GM19023 (cell line): ENCODE data around the gene GNAI3.

Source experiments
- ATAC-seq: cut with Tn5 transposase; IDR thresholded peaks from one replicate; pipeline ENCODE4 v1.9.1; 2021; ENCODE audit warnings: mild to moderate bottlenecking, moderate library complexity; ENCODE audit not compliant: unreplicated experiment

GNAI3 gene

GRCh38 chr1:109523706-109524105, 24.7 kb upstream of the GNAI3 start:
- ATAC-seq = no peak

- peak; percentile 72 for ATAC-seq
Measured at GRCh38 chr1:109527098-109527811, 21.2 kb upstream of the GNAI3 start.

GRCh38 chr1:109527846-109528695, 20.3 kb upstream of the GNAI3 start:
- no peak for ATAC-seq

DNA sequence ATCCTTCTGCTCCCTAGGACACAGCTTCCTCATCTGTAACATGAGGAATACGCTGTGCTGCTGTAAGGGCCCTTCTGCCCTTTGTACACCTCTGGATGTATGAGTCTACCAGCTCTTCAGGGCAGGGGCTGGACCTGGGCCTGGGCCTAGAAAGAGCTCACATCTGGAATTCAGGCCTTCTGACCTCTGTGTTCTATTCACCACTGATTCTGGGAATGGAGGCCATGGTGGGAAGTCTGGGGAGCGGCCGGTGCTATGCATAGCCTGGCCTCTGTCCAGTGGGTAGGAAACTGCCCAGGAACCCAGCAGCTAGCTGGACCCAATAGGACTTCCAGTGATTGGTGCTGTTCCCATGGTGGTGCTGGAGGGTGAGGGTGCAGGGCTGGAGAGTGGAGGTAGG, 19.7 kb upstream of the GNAI3 start:
- no peak for ATAC-seq

DNA sequence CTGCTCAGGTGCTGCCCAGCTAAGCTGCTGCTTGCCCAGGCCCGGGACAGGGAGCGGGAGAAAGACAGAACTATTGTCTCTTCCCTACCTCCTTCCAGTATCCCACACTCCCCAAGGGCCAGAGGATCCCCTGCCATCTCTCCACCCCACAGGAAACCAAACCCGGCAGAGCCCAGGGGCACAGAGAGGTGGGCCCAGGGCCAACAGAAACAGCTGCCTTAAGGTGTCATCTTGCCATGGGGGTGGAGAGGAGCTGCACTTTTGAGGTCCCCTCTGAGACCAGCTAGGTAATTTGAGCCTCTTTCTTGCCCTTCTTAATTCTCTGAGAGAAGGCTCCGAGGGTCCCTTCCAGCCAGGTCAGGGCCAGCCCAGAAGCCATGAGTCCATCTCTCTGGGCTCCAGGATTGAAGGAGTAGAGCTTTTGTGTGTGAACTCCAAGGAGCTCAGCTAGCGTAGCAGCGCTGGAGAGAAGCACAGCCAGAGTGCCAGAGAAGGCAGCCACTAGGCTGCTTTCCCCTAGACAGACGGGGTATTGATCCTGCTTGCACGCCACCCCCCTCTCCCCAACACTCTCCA, 18.4 kb upstream of the GNAI3 start:
- no peak for ATAC-seq

- ATAC-seq = no peak
Measured at GRCh38 chr1:109530457-109531087, 17.8 kb upstream of the GNAI3 start.

DNA sequence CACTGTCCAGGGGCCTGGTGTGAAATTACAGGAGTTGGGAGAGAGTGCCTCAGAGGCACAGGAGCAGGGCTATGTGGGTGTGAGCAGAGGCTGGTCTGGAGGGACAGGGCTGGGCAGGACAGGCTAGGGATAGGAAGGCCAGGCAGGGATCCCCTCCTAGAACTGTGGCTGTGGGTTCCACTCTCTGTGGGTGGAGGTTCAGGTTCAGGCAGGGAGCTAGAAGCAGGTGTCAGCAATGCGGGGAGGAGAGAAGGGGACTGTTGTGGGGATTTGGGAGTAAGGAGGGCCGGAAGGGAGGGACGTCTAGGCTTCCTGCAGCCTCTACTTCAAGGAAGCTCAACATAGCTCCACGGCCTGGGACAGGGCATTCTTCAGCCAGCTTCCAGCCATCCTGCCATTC, 17.0 kb upstream of the GNAI3 start:
- no peak for ATAC-seq

- ATAC-seq = no peak
Measured at GRCh38 chr1:109531826-109532364, 16.5 kb upstream of the GNAI3 start.

- peak; percentile 74 for ATAC-seq
Measured at GRCh38 chr1:109532365-109533136, 15.9 kb upstream of the GNAI3 start.

DNA sequence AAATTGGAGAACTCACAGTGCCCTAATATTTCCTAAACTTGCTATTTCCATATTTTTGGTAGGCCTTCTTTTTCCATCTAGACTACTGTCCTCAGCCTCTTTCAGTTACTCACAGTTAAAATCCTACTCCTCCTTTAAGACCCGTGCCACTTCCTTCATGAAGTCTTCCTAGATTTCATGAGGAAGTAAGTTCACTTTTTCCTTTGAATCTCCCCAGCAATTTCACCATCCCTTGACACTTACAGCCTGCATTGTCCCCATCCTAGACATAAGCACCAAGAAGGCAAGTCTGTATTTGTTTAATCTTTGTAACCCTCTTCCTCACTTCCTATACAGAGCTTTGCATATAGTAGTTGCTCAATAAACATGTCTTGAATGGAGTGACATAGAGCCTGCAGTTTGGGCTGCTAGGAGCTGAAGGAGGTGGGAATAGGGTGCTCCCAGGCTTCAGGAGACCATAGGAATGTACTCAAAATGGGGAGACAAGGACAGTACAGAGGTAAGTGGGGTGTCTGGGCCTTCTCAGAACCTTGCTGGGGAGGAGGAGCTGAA, 14.0 kb upstream of the GNAI3 start:
- no peak for ATAC-seq

DNA sequence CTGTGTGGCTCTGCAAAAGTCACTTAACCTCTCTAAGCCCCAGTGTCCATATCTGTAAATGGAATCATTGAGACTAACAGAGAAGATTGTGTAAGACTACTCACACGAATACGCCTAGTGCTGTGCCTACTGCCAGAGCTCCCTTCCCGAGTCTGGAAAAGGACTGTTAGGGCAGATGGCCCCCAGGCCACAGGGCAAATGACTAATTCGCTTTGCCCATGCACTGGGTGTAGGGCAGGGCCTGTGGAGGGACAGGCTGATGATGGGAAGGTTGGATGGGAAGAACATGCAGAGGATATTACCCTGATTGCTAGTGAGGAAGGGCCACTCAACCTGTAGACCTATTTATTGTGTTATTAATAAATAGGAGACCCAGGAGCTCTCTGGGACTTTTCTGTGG, 12.9 kb upstream of the GNAI3 start:
- no peak for ATAC-seq

DNA sequence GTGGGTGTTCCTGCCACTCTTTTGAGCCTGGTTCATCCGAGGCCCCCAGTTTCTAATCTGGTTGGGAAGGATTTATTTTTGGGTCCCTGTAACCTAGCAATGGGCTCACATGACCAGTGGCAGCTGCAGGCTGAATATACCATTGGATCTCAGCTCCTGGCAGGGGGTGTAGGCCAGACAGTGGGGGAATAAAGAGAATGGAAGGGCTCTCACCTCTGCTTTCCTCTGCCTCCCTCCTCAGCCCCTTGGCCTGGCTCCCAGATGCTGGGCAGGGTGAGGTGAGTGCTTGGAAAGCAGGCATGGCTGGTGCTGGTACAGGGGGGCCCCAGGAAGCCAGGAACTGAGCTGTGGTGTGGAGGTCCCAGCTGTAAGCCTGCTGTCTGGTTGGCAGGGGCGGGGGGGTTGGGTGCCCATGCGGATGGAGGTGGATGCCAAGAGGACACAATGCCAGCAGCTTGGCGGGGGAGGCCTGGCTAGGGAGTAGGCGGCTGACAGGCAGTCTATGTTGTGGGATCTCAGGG, 12.4 kb upstream of the GNAI3 start:
- ATAC-seq = no peak

DNA sequence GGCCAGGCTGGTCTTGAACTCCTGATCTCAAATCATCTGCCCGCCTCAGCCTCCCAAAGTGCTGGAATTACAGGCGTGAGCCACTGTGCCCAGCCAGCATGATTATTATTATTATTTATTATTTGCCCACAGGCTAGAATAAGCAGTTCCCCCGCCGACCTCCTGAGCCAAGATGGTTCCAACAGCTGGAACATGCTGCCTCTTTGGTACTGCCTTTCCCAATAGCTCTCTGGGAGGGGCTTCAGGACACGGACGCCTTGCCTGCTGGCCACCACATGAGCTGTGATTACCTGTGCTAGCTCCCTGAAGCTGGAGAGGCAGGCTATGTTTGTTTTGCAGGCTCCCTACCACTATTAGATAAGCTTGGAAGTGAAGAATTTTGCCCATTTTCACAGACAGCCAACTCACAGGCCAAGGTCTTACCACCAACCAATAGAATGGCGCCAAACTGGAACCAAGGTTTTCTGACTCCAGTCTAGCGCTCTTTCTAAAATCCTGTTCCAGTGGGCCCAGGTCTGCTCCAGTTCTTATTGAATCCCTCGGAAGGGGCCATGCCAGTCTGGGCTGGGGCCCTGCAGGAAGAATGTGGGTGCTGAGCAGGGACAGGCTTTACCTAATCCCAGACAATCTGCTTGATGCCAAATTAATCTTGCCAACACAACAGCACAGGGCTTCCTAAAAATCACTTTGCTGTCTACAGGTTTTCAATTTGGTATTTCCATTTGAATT, 10.8 kb upstream of the GNAI3 start:
- ATAC-seq = no peak

- no peak for ATAC-seq
Measured at GRCh38 chr1:109538827-109539555, 9.4 kb upstream of the GNAI3 start.

- ATAC-seq = no peak
Measured at GRCh38 chr1:109539676-109540075, 8.7 kb upstream of the GNAI3 start, which contains the start of gene GPR61. Gene GPR61 (plus strand): TSS chr1:109539872. CDS start chr1:109543023, 3,151 bp downstream.

- no peak for ATAC-seq
Measured at GRCh38 chr1:109541102-109541501, 7.3 kb upstream of the GNAI3 start.

- no peak for ATAC-seq
Measured at GRCh38 chr1:109542657-109543056, 5.8 kb upstream of the GNAI3 start.

DNA sequence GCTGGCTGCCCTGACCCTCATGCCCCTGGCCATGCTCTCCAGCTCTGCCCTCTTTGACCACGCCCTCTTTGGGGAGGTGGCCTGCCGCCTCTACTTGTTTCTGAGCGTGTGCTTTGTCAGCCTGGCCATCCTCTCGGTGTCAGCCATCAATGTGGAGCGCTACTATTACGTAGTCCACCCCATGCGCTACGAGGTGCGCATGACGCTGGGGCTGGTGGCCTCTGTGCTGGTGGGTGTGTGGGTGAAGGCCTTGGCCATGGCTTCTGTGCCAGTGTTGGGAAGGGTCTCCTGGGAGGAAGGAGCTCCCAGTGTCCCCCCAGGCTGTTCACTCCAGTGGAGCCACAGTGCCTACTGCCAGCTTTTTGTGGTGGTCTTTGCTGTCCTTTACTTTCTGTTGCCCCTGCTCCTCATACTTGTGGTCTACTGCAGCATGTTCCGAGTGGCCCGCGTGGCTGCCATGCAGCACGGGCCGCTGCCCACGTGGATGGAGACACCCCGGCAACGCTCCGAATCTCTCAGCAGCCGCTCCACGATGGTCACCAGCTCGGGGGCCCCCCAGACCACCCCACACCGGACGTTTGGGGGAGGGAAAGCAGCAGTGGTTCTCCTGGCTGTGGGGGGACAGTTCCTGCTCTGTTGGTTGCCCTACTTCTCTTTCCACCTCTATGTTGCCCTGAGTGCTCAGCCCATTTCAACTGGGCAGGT, 5.0 kb upstream of the GNAI3 start:
- ATAC-seq = no peak
